IMR-90 (cell line): ENCODE data around the gene CDH13. TPM values are rescaled to one million over a fixed set of nuclear protein-coding genes. Genes with fewer than 3 reads are reported as not detected.

Source experiments
- ATAC-seq: fragments of 200-7000 bp; cut with Tn5 transposase; 2 replicates; pipeline ENCODE4 v1.9.1; 2020; ENCODE audit warnings: low read depth, mild to moderate bottlenecking, moderate library complexity
- BruUV-seq: library from RNA; stranded (reverse); fragments of 400-500 nt; replicated peaks from 2 replicates; lab custom pipeline; 2021; lab: Mats Ljungman, UMichigan
- CTCF ChIA-PET: fragments of 300-600 bp; formaldehyde crosslinking; extraction: SDS; loops from one replicate; lab custom pipeline; 2021; ENCODE audit warnings: antibody characterized with exemption; lab: Yijun Ruan, JAX
- POLR2A ChIA-PET: fragments of 300-600 bp; sonication (Branson Sonifier 250); formaldehyde crosslinking; loops from one replicate; lab custom pipeline; 2022; ENCODE audit warnings: antibody characterized with exemption; ENCODE audit not compliant: unreplicated experiment; lab: Charles Lee
- DNase-seq: peaks from one replicate; pipeline ENCODE4 v3.0.0; 2013
- H2AFZ ChIP-seq: replicated peaks from 2 replicates; pipeline ENCODE3; 2013; ENCODE audit warnings: low read length, mild to moderate bottlenecking; ENCODE audit not compliant: poor library complexity
- H2AK5ac ChIP-seq: 2 replicates; pipeline ENCODE4 v1.6.1; 2013; ENCODE audit warnings: low read depth, low read length, inconsistent platforms
- H2AK9ac ChIP-seq: replicated peaks from 2 replicates; pipeline ENCODE3; 2013; ENCODE audit warnings: mild to moderate bottlenecking, low read depth, low read length, moderate library complexity; ENCODE audit not compliant: poor library complexity
- H2BK120ac ChIP-seq: 2 replicates; pipeline ENCODE4 v1.6.1; 2013; ENCODE audit warnings: low read depth, low read length, inconsistent platforms
- H2BK15ac ChIP-seq: 3 replicates; pipeline ENCODE4 v1.6.1; 2013; ENCODE audit warnings: low read depth, low read length, inconsistent platforms
- H2BK20ac ChIP-seq: 2 replicates; pipeline ENCODE4 v1.6.1; 2013; ENCODE audit warnings: low read depth, mild to moderate bottlenecking, inconsistent platforms, low read length, moderate library complexity
- H2BK5ac ChIP-seq: 2 replicates; pipeline ENCODE4 v1.6.1; 2013; ENCODE audit warnings: mild to moderate bottlenecking, low read depth, low read length, inconsistent platforms; ENCODE audit not compliant: poor library complexity, severe bottlenecking
- H3K14ac ChIP-seq: replicated peaks from 2 replicates; pipeline ENCODE4 v1.6.1; 2013; ENCODE audit warnings: low read depth, low read length, inconsistent platforms
- H3K18ac ChIP-seq: 2 replicates; pipeline ENCODE4 v1.6.1; 2013; ENCODE audit warnings: low read depth, low read length, control low read depth
- H3K23ac ChIP-seq: 2 replicates; pipeline ENCODE4 v1.6.1; 2013; ENCODE audit warnings: low read depth, low read length, inconsistent platforms
- H3K27ac ChIP-seq: 2 replicates; pipeline ENCODE4 v1.5.1; 2013; ENCODE audit warnings: mild to moderate bottlenecking, control low read depth, low read length; ENCODE audit not compliant: insufficient read depth
- H3K27me3 ChIP-seq: 2 replicates; pipeline ENCODE4 v1.6.1; 2013; ENCODE audit warnings: low read length; ENCODE audit not compliant: control insufficient read depth, insufficient read depth
- H3K36me3 ChIP-seq: 2 replicates; pipeline ENCODE4 v1.6.1; 2013; ENCODE audit warnings: low read length, mixed read lengths; ENCODE audit not compliant: control insufficient read depth, insufficient read depth
- H3K4ac ChIP-seq: 2 replicates; pipeline ENCODE4 v1.6.1; 2013; ENCODE audit warnings: low read depth, low read length, inconsistent platforms
- H3K4me1 ChIP-seq: 2 replicates; pipeline ENCODE4 v1.6.1; 2013; ENCODE audit warnings: low read length, mixed read lengths; ENCODE audit not compliant: control insufficient read depth, insufficient read depth
- H3K4me2 ChIP-seq: 2 replicates; pipeline ENCODE4 v1.6.1; 2013; ENCODE audit warnings: low read depth, mild to moderate bottlenecking, control low read depth, low read length, moderate library complexity
- H3K4me3 ChIP-seq: 2 replicates; pipeline ENCODE4 v1.5.1; 2013; ENCODE audit warnings: low read depth, mild to moderate bottlenecking, control low read depth, low read length, moderate library complexity; ENCODE audit not compliant: insufficient read depth
- H3K56ac ChIP-seq: 2 replicates; pipeline ENCODE4 v1.6.1; 2013; ENCODE audit warnings: low read length, inconsistent platforms; ENCODE audit not compliant: insufficient read depth; ENCODE audit errors: extremely low read depth
- H3K79me1 ChIP-seq, 2 experiments: 2 replicates each; pipeline ENCODE4 v1.6.1; 2013; ENCODE audit warnings: low read length in 2 of 2, inconsistent platforms in 1 of 2, low read depth in 1 of 2
- H3K9ac ChIP-seq: 2 replicates; pipeline ENCODE4 v1.6.1; 2013; ENCODE audit warnings: low read depth, low read length, control low read depth
- H3K9me1 ChIP-seq: 2 replicates; pipeline ENCODE4 v1.6.1; 2013; ENCODE audit warnings: low read length, inconsistent platforms; ENCODE audit not compliant: insufficient read depth
- H3K9me3 ChIP-seq: 2 replicates; pipeline ENCODE4 v1.6.1; 2013; ENCODE audit warnings: low read length; ENCODE audit not compliant: control insufficient read depth, insufficient read depth
- H4K20me1 ChIP-seq: 2 replicates; pipeline ENCODE4 v1.6.1; 2013; ENCODE audit warnings: low read length, inconsistent platforms; ENCODE audit not compliant: insufficient read depth
- H4K5ac ChIP-seq: 2 replicates; pipeline ENCODE4 v1.6.1; 2013; ENCODE audit warnings: mild to moderate bottlenecking, low read depth, low read length, control low read depth
- H4K8ac ChIP-seq, 2 experiments: 2 replicates each; pipeline ENCODE4 v1.6.1; 2013; ENCODE audit warnings: low read depth in 2 of 2, low read length in 2 of 2, control low read depth in 1 of 2, inconsistent platforms in 1 of 2
- H4K91ac ChIP-seq: 2 replicates; pipeline ENCODE4 v1.6.1; 2013; ENCODE audit warnings: low read depth, low read length, inconsistent platforms; ENCODE audit not compliant: insufficient read depth
- RCOR1 ChIP-seq: IDR thresholded peaks from 2 replicates; pipeline ENCODE4 v1.6.1; 2012; ENCODE audit warnings: mild to moderate bottlenecking, low read length, improper control_type of control experiment; ENCODE audit not compliant: insufficient replicate concordance
- WGBS, 2 experiments: methylation state at CpG; one replicate each; pipeline versions ENCODE4 v1.1.5 to v1.1.7; 2013; ENCODE audit warnings: missing lambda C conversion rate in 2 of 2; ENCODE audit not compliant: insufficient read length in 1 of 2; ENCODE audit errors: extremely low coverage in 2 of 2; 5-methylcytosine and 5-hydroxymethylcytosine counted together
- dilution Hi-C: fragments of 300-500 bp; cut with HindIII; formaldehyde crosslinking; loops from one replicate; pipeline ENCODE4 v1.14.3; 2018; ENCODE audit warnings: low sequenced_read_pairs; ENCODE audit not compliant: unreplicated experiment
- in situ Hi-C: fragments of 300-500 bp; cut with MboI; formaldehyde crosslinking; loops from 3 replicates; pipeline ENCODE4 v1.14.3; 2019; ENCODE audit warnings: low sequenced_read_pairs, inconsistent platforms, mixed read lengths
- intact Hi-C: fragments of 100-400 bp; cut with micrococcal nuclease; formaldehyde crosslinking; loops from 2 replicates; pipeline ENCODE4 v1.10.0; 2022
- polyA plus RNA-seq, 3 experiments: library from polyadenylated mRNA; depleted of rRNA; stranded (reverse); fragments of >200 nt; gene quantifications; 2 replicates each; pipeline ENCODE4 v1.2.3, GENCODE V29; 2012; ENCODE audit warnings: low replicate concordance in 1 of 3
- total RNA-seq: library from RNA; depleted of rRNA; stranded (reverse); fragments of >200 nt; gene quantifications from 2 replicates; pipeline ENCODE4 v1.2.3, GENCODE V29; 2012

CDH13 gene
- total and polyA plus RNA-seq, 2 of the 4 experiments (the other 2 are of a cell fraction) = 61.6 to 74.7 TPM

GRCh38 chr16:82769845-82770244 is 143.1 kb downstream of the CDH13 start:
- Histone ChIP-seq H2BK120ac (no peak overlapping the region), H3K4me2 (no peak overlapping the region), H3K9me1 (no peaks in the 10 kb centered on the region; the same call in 1 of the 2 replicates), H4K91ac (no peak overlapping the region), H2AK9ac (no peak overlapping the region), H3K23ac (no peak overlapping the region), H4K8ac (no peak overlapping the region), H3K9ac (no peak overlapping the region), H3K36me3 (no peaks in the 10 kb centered on the region), H3K27ac (no peak overlapping the region), H4K20me1 (no peaks in the 10 kb centered on the region), H2BK5ac (no peak overlapping the region), H2BK20ac (no peak overlapping the region), H3K4me1 (no peaks in the 10 kb centered on the region), H4K5ac (no peak overlapping the region), H3K79me1 (peaks cover 10 to 33% of the 10 kb centered on the region in 2 experiments), H3K27me3 (no peaks in the 10 kb centered on the region), H3K4ac (no peak overlapping the region), H3K9me3 (no peaks in the 10 kb centered on the region), H3K14ac (no peak overlapping the region), H2AFZ (no peak overlapping the region), H3K4me3 (no peak overlapping the region), H3K18ac (no peak overlapping the region), H2AK5ac (no peak overlapping the region), H3K56ac (no peak overlapping the region), H2BK15ac (no peak overlapping the region)
- DNase-seq (no peak), ATAC-seq (no peak)
- ChIA-PET CTCF (interaction anchor here (1.4 kb wide), 1 partner anchor 48 kb away, joined by 3 read pairs; no protein-coding TSS in a partner anchor), POLR2A (no interaction called here)
- WGBS, 2 experiments = 80% methylated on average over 1 of the region's 5 CpGs; no CpG with 5 or more reads in 1 of the 2 experiments
- TF ChIP-seq RCOR1 = no peak
- BruUV-seq = no TSS peak
- dilution Hi-C loops = no loop called here
- in situ Hi-C loops = no loop called here
- intact Hi-C loops = no loop called here
